HG03342 (cell line): ENCODE data around the gene C3orf22.

Source experiments
- ATAC-seq: cut with Tn5 transposase; IDR thresholded peaks from one replicate; pipeline ENCODE4 v1.9.1; 2021; ENCODE audit warnings: mild to moderate bottlenecking, moderate library complexity; ENCODE audit not compliant: unreplicated experiment

The C3orf22 gene

DNA sequence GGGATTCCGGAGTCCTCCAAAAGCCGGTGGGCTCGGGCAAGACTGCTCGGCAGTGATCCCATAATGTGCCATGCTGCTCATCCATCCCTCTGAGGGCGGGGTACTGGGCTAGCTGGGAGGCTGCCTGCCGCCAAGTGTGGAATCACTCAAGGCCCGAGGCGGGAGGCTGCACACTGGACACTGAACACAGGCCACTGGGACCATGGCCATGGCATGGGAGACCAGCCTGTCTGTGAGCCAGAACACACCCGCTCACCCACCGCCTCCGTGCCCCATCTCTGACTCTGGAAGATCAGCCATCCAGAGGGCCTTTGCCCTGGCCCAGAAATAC is 1.4 kb downstream of the C3orf22 start:
- no peak for ATAC-seq

DNA sequence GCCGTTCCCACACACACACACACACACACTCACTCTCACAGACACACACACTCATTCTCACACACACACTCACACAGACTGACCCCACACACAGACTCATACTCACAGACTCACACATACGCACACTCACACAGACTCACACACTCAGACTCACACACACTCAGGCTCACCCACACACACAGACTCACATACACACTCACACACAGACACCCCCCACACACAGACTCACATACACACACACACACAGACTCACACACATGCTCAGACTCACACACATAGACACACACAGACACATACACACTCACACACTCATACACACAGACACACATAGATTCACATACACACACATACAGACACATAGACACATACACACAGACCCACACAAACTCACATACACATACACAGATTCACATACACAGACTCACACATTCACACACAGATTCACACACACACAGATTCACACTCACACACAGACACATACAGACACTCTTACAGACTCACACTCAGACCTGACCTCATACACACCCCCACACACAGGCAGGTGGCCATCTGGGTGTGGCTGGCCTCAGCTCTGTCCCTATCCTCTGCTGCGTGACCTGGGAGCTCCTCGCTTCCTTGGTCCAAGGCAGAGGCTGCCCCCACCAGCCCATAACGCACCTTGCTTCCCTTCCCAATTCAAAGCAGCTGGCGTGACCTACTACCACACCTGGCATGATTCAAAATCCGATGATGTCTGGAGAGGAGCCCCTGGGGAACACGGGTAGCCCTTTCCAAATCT is 1.9 kb downstream of the C3orf22 start:
- ATAC-seq: no peak

DNA sequence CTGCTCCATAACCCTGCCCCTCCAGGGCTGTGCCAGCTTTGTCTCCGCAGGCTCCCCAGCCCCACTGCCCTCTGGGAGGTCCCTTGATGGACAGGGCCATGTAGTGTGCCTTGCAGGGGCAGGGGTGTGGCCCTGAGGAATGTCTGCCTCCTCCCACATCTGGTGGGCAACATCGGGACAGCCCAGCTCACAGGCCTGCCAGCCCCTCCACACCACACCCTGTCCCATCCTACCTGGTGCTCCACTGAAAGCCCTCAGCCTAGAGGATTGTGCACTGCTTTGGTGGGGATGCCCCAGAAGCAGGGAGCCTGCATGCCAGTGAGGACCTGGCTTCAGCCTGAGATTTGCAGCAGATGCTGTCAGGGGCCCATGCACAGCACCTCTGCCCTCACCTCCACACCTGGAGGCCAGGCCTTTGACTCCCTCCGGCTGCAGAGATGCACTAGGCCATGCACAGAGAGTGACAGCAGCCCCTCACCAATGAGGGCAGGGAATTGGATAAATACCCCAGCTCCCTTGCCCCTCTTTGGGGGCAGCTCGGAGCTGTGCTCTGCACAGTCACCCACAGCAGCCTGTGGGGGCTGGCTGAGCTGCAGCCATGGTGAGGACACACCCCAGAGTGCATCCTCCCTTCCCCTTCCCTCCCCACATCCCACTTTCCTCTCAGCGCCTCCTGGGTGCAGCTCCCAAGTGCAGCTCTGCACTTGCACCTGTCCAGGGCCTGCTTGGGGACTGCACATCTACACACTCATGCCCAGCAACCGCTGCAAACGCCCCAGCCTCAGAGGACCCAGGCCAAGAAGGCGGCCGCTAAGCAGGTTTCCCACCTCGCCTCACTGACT is 2.7 kb downstream of the C3orf22 start:
- no peak for ATAC-seq

DNA sequence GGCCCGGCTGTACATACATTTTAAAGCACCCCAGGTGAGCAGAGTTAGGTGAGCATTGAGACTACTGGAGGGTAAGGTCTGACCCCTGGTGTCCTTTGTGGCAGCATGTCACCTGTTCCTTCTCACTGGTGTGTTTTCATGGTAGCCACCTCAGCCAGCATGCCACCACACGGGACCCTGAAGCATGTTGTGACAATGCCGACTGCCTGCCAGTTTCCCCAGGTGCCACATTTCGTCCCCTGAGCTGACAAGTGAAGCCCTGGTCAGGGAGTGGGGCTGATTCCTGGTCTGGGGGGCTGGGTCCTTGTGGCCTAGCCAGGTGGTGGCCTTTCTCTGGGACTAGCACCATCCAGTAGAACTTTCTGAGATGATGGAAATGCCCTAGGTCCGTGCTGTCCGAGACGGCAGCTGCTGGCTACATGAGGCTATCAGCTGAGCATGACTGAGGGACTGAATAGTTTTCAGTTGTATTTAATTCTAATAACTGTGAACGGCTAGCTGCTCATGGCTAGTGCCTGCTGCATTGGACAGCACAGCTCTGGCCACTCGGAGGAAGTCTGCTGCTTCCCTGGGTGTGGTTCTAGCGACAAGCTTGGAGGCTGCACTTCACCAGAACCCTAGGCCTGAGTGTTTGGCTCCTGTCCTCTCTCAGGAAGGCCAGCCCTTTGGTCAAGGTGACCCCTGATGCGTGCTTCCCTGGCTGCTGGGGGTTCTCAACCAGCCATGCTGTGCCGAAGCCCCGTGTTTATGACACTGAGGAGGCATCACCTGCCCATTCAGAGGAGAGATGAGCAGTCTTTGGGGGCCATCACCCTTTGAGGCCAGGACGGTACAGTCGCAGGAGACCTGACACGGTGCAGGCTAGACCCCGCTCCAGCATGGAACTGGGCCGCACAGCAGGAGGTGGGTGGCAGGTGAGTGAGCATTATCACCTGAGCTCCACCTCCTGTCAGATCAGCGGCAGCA is 3.9 kb downstream of the C3orf22 start:
- no peak for ATAC-seq

DNA sequence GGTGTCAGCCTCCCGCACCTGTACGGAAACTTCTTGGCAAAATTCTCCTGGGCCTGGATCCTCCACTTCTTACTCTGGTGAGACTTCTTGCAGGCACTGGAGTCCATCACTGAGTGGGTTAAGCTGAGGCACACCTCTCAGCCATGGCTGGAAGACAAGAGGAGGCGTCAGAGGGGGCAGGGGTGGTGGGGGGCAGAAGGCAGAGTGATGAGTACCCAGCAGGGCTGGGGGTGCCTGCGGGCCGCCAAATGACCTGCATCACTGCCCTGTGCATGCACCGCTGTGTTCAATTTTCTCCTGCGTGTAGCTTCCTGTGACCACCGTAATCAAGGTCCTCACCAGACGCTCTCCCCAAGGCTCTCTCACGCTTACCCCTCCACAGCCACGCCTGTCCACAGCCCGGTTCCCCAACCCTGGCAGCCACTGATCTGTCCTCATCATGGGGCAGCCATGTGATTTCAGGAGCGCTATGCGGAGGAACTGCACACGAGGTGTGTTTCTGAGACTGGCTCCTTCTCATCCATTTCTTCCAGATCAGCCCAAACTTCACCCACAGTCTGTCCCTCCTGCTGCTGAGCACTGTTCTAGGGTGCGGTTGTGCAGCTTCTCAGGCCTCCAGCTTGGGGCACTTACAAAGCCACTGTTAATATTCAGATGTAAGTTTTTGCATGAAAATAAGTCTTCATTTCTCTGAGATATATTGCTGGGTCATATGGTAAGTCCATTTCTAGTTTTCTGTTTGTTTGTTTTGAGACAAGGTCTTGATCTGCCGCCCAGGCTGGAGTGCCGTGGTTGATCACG is 5.2 kb downstream of the C3orf22 start:
- ATAC-seq: no peak

DNA sequence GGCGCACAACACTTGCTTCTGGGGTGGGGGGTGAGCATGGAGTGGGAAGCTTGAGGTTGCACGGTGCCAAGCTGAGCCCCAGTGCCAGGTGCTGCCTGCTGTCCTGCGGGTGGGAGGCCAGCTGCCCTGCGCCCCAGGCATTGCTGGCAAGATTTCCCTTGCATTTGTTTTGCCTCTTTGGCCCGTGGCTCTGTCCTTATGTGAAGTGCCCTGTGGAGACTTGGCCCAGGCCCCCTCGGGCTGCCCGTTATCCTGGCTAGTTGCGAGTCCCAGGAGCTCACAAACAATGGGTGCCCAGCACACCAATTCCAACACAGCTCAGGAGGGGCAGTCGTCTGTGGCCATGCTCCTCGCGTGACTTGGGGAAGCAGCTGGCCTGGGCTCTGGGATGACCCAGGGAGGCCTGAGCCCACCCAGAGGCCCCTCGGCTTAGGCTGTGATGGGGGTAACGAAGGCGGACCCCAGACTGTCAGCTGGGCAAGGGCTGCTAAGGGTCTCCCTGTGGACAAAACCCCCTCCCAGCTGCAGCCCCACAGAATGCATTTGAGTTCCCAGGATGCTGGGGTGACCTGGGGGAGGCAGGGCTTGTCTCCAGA is 5.9 kb downstream of the C3orf22 start:
- no peak for ATAC-seq

DNA sequence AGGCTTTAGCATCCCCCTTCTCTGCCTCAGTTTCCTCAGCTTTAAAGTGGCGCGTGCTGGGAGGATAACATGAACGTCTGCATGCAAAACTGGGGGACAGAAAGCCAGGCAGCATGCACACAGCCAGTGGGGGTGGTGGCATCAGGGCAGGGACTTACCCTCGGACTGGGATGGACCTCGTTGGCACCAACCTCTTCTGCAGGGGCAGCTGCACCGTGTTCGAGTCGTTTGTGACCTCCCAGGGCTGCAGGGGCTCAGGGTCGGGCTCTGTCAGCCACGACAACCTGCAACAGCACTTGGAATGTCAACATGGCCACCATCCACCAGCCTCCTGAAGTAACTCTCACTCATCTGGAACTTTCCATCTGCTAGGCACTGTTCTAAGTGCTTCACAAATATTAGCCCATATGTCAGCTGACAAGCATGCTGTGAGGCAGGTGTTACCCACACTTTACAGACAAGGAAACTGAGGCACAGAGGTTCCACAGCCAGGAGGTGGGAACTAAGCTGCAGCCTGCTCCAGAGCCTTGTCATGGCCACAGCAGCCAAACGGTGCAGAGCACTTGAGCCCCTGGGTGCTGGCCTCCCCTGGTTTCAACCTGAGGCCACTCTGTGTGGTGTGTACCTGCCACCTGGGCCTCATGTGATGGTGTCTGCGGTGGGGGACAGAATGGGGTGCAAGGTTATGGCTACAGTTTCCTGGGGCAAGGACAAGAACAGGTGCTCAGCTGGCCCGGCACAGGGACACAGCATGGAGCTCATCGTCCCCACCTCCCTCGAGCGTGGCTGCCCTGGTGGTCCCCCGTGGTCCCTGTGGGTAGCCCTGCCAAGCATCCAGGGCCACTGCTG is 6.7 kb downstream of the C3orf22 start:
- ATAC-seq: no peak

DNA sequence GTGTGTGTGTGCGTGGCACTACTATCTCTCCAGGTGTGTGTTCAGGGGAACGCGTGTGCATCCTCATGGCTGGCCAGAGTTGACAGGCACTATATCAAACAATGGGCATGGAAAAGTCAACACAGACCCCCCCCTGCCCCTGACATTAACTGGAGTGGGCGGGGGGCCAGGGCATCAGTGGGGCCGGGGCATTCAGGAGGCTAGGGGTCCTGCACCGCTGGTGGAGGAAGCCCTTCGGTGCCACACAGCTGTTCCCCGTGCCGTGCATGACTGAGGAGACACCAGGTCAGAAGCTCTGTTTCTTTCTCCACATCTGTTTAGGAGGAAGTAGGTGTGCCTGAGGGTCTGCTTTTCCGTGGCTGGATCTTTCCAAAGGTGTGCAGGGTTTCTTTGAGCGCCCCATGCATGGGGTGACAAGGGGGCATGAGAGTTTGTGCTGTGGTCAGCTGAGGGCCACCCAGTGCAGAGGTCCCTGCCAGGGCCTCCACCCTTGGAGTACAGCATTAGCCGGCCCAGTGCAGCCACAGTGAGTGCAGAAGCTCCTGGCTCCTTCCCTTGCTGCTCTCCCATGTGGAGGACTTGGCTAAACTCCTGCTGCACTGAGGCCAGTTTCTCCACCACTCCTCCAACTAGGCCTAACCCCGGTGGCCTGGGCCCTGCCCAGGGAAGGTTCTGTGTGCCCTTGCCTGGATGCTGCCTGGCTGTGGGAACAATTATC is 7.5 kb downstream of the C3orf22 start:
- ATAC-seq: no peak

DNA sequence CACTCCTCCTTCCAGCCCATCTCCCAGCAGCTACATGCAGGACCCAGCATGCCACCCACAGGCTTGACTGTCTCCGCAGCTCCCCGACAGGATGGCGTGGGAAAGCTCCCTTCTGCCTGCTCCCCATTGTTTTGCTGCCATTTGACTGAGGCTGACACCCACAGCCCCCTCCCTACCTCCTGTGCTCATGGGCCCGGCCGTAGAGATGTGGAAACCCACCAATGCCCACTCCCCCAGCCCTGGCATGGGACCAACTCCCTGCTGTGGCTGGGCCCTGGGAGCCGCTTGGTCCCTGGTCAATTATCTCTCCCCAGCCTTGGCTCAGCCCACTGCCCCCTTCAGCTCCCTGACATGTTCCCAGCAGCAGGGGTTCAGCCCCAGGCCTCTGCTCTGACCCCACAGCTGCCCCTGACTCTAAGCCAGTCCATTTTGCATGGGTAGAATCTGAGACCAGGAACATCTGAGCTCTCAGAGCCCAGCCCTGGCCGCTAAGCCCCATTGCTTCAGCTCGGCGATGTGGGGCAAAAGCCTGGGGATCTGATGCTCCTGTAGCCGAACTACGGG is 8.2 kb downstream of the C3orf22 start:
- no peak for ATAC-seq

DNA sequence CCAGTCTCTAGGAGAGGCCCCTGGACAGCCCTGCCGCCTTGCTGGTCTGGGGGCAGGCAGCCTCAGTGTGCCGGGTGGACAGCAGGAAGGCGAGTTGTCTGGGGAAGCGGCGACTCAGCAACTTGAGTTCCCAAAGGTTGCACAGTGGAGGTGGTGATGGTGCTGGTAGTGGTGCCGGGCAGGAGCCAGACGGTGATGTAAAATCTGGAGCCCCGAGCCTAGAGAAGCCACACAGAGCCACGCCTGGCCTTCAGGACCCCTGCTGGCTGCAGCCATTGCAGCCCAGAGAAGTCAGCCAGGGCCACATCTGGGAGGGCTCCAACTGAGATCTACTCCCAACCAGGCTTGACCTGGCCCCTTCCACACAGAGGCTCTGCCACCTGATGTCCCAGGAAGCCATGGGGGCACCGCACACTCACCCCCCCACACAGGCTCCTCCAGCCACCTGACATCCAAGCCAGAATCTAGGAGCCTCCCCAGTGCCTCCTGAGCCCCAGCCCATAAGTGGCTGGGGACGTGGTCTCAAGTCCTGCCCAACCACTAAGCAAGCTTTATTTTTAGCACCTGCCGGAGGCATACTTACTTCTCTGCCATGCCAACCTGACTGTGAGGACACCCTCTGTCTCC is 8.8 kb downstream of the C3orf22 start:
- no peak for ATAC-seq

DNA sequence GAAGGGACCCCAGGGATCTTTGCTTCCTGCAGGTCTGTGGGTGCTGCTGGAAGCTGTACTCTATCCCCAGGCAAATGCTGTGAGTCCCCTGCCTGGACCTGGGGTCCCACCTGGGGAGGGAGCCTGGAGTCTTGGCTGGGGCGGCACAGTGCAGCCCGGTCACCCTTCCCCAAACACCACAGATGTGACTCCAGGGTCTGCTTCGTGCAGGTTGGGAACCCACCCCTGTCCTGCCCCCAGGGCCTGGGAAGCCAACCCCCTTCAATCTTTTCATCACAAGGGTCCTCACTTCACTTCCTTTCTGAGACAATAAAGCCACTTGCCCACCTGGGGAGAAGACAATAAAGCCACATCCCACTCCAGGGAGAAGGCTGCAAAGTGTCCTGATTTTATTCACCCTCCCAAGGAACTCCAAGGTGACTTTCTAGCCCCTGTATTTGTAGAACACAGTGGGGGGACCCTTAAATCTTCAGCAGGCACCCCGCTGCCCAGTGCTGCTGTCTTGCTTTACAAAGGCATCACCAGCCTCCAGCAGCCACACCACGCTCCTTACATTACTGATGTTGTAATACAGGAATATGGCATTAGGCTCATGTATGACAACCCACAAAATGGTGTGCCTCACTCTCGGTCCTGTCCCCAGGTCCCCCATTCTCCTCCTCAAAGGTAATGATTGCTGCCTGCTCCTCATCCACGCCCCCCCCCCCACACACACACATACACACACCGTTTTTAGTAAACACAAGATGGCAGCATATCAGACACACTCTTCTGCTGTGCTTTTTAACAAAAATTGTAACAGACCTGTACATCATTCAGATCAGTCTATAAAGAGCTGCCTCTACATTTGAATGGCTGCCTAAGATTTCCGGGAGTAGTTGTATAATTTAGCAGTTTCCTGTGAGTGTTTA is 9.9 kb downstream of the C3orf22 start:
- no peak for ATAC-seq

DNA sequence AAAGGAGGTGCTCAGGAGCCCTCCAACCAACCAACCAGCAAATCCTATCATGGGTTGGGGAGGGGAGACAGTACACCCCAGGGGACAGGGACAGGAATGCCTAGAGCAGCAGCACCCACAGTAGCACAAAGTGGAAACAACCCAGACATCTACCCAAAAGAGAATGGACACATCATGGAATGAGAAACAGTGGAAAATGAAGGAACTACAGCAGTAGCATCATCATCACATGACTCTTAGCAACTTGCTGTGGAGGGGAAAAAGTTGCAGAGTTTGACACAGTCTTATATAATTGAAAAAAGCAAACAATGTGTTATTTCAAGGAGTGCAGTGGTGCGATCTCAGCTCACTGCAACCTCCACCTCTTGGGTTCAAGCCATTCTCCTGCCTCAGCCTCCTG is 11.0 kb downstream of the C3orf22 start:
- ATAC-seq: no peak

DNA sequence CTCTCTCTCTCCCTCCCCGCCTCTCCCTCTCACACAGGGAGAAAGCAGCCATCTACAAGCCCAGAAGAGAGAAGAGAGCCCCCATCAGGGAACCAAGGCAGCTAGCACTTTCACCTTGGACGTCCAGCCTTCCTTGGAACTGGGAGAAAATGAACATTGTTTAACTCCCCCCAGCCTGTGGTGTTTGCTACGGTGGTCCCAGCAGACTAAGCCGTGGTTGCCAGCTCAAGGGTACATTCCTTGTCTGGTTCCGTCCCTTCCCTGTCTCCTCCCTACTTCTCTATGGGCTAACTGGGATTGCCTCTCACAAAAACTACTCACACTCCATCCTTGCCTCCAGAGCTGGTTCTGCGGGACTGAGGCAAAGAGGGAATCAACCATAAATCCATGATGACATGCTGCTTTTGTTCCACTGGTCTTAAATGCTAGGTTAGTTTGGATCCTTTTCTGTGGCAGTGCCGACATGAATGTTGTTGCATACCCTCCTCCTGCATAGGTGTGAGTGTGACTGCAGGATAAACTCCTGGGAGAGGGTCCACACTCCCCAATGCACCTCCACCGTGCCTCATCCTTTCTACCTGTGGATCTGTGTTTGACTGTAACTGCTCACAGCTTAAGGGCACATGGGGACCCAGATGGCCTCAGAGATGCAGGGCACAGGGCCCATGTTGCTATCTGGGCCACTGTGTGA is 12.0 kb downstream of the C3orf22 start:
- ATAC-seq: no peak

DNA sequence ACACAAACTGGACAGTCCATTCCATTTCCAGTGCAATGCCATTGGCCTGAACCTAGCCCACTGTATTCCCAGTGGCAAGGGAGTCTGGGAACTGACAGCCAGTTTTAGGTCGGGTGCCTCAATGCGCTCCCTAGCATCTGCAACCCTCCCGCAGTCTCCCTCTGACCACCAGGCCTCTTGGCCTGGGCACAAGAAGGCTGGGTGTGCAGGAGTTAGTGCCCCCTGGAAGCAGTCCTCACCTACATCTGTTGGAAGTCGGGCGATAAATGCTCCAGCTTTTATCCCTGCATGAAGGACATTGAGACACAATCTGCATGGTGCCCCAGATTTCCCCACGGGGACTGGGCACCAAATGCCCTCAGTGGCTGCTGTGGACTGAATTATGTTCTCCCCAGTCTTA is 12.7 kb downstream of the C3orf22 start:
- no peak for ATAC-seq

DNA sequence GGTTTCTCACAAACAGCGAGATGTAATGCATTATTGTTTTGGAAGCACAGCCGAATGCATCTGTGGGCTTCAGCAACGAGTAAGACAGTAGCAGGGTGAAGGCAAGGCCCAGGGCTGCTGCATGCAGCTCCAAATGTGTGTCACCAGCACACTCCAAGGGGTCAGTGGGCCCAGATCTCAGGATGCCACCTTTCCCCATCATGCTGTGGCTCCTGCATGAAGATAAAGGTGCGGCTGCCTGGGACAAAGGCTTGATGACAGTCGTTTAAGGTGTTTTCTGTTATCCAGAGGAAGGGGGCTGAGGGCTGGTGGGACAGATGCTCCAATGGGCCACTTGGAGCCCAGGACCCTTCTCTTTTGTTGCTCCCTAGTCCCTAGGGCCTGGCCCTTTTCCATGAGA is 13.2 kb downstream of the C3orf22 start:
- ATAC-seq: no peak
